ENCODE results near the gene FCRLB.
"Not testable (repeated sequence)": the region's sequence is repeated elsewhere in the genome, so short reads cannot be mapped to it uniquely, and the experiment has no call there.

Gene FCRLB

GRCh38 chr1:161749509-161750407 is 28.4 kb downstream of the FCRLB start, which contains the start of gene DUSP12:
DUSP12 (plus strand) TSS chr1:161749786; CDS start chr1:161749802, 16 bp downstream.
- peak within 1 kb of the TSS; percentile 74 for H3K27ac ChIP-seq (ENCODE audit: low read length)
- H3K9me3 ChIP-seq (ENCODE audit: control insufficient read depth in 1 of 2, low read length in 2 of 2), result no peaks in the 10 kb centered on the region
- peaks cover 0 to 19% of the 10 kb centered on the region in 2 donors for H3K4me1 ChIP-seq (ENCODE audit: control insufficient read depth in 1 of 2, insufficient read depth in 2 of 2, low read length in 2 of 2)
- H3K27me3 ChIP-seq (ENCODE audit: low read depth, low read length), result no peaks in the 10 kb centered on the region
- peak within 1 kb of the TSS; percentile 92 to 98 for H3K4me3 ChIP-seq (ENCODE audit: low read depth in 1 of 2, low read length in 2 of 2)
- H3K36me3 ChIP-seq (ENCODE audit: control insufficient read depth in 1 of 2, insufficient read depth in 2 of 2, low read length in 2 of 2), result peaks cover 13 to 23% of the 10 kb centered on the region in 2 donors

- Histone ChIP-seq H3K27me3 (ENCODE audit: low read depth, low read length) (no peaks in the 10 kb centered on the region), H3K27ac (ENCODE audit: low read length) (no peak overlapping the region), H3K9me3 (ENCODE audit: control insufficient read depth in 1 of 2, low read length in 2 of 2) (no peaks in the 10 kb centered on the region), H3K4me1 (ENCODE audit: control insufficient read depth in 1 of 2, insufficient read depth in 2 of 2, low read length in 2 of 2) (peaks cover 0 to 15% of the 10 kb centered on the region in 2 donors), H3K36me3 (ENCODE audit: control insufficient read depth in 1 of 2, insufficient read depth in 2 of 2, low read length in 2 of 2) (peaks cover 0 to 4% of the 10 kb centered on the region in 2 donors), H3K4me3 (ENCODE audit: low read depth in 1 of 2, low read length in 2 of 2) (no peak overlapping the region)
Measured at GRCh38 chr1:161763522-161764098, 42.3 kb downstream of the FCRLB start.

- Histone ChIP-seq H3K36me3 (ENCODE audit: control insufficient read depth in 1 of 2, insufficient read depth in 2 of 2, low read length in 2 of 2) (no peaks in the 10 kb centered on the region), H3K4me3 (ENCODE audit: low read depth in 1 of 2, low read length in 2 of 2) (peak within 1 kb of the TSS; percentile 90 to 93), H3K27ac (ENCODE audit: low read length) (peak within 1 kb of the TSS; percentile 98), H3K9me3 (ENCODE audit: control insufficient read depth in 1 of 2, low read length in 2 of 2) (no peaks in the 10 kb centered on the region), H3K27me3 (ENCODE audit: low read depth, low read length) (no peaks in the 10 kb centered on the region), H3K4me1 (ENCODE audit: control insufficient read depth in 1 of 2, insufficient read depth in 2 of 2, low read length in 2 of 2) (peaks cover 0 to 22% of the 10 kb centered on the region in 2 donors)
Measured at GRCh38 chr1:161766102-161766981, 45.0 kb downstream of the FCRLB start, which contains the start of gene ATF6. ATF6 (plus strand) TSS chr1:161766320; CDS start chr1:161766361, 41 bp downstream.

GRCh38 chr1:161768461-161768860 is 47.1 kb downstream of the FCRLB start:
- no peaks in the 10 kb centered on the region for H3K9me3 ChIP-seq (ENCODE audit: control insufficient read depth in 1 of 2, low read length in 2 of 2)
- no peaks in the 10 kb centered on the region for H3K27me3 ChIP-seq (ENCODE audit: low read depth, low read length)
- no peak overlapping the region for H3K27ac ChIP-seq (ENCODE audit: low read length)
- no peak overlapping the region for H3K4me3 ChIP-seq (ENCODE audit: low read depth in 1 of 2, low read length in 2 of 2)
- peaks cover 0 to 27% of the 10 kb centered on the region in 2 donors for H3K4me1 ChIP-seq (ENCODE audit: control insufficient read depth in 1 of 2, insufficient read depth in 2 of 2, low read length in 2 of 2)
- H3K36me3 ChIP-seq (ENCODE audit: control insufficient read depth in 1 of 2, insufficient read depth in 2 of 2, low read length in 2 of 2), result no peaks in the 10 kb centered on the region

DNA sequence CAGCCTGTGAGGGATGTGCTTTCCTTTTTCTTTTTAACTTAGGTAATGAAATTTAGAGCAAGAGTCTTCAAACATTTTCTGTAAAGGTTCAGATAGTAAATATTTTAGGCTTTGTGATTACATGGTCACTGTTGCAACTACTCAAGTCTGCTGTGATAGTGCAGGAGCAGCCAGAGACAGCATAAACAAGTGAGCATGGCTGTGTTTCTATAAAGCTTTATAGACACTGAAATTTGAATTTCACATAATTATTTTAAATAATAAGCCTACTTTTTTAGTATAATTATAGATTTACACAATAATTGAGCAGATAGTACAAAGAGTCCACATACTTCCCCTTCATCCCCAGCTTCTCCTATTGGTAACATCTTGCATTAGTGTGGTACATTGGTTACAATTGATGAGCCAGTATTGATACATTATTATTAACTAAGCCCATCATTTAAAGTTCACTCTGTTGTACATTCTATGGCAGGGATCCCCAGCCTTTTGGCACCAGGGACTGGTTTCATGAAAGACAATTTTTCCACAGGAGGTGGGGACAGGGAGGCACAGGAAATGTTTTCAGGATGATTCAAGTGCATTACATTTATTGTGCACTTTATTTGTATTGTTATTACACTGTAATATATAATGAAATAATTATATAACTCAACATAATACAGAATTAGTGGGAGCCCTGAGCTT is 47.8 kb downstream of the FCRLB start:
- Histone ChIP-seq H3K27me3 (ENCODE audit: low read depth, low read length) (no peaks in the 10 kb centered on the region), H3K36me3 (ENCODE audit: control insufficient read depth in 1 of 2, insufficient read depth in 2 of 2, low read length in 2 of 2) (no peaks in the 10 kb centered on the region), H3K27ac (ENCODE audit: low read length) (no peak overlapping the region), H3K4me3 (ENCODE audit: low read depth in 1 of 2, low read length in 2 of 2) (no peak overlapping the region), H3K9me3 (ENCODE audit: control insufficient read depth in 1 of 2, low read length in 2 of 2) (no peaks in the 10 kb centered on the region), H3K4me1 (ENCODE audit: control insufficient read depth in 1 of 2, insufficient read depth in 2 of 2, low read length in 2 of 2) (peaks cover 0 to 27% of the 10 kb centered on the region in 2 donors)

DNA sequence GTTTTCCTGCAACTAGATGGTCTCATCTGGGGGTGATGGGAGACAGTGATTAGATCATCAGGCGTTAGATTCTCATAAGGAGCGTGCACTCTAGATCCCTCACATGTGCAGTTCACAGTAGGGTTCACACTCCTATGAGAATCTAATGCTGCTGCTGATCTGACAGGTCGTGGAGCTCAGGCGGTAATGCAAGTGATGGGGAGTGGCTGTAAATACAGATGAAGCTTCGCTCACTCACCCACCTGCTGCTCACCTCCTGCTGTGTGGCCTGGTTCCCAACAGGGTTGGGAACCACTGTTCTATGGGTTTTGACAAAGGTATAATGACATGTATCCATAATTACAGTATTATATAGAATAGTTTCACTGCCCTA is 48.3 kb downstream of the FCRLB start:
- not testable (repeated sequence) for H3K27me3 ChIP-seq (ENCODE audit: low read depth, low read length); H3K4me3 ChIP-seq (ENCODE audit: low read depth in 1 of 2, low read length in 2 of 2); H3K9me3 ChIP-seq (ENCODE audit: control insufficient read depth in 1 of 2, low read length in 2 of 2); H3K36me3 ChIP-seq (ENCODE audit: control insufficient read depth in 1 of 2, insufficient read depth in 2 of 2, low read length in 2 of 2); H3K27ac ChIP-seq (ENCODE audit: low read length)
- H3K4me1 ChIP-seq (ENCODE audit: control insufficient read depth in 1 of 2, insufficient read depth in 2 of 2, low read length in 2 of 2), result peaks cover 0 to 27% of the 10 kb centered on the region in 2 donors

GRCh38 chr1:161770250-161770649 is 48.9 kb downstream of the FCRLB start:
- H3K36me3 ChIP-seq (ENCODE audit: control insufficient read depth in 1 of 2, insufficient read depth in 2 of 2, low read length in 2 of 2), result no peaks in the 10 kb centered on the region
- no peaks in the 10 kb centered on the region for H3K9me3 ChIP-seq (ENCODE audit: control insufficient read depth in 1 of 2, low read length in 2 of 2)
- no peak overlapping the region for H3K27ac ChIP-seq (ENCODE audit: low read length)
- no peak overlapping the region for H3K4me3 ChIP-seq (ENCODE audit: low read depth in 1 of 2, low read length in 2 of 2)
- no peaks in the 10 kb centered on the region for H3K27me3 ChIP-seq (ENCODE audit: low read depth, low read length)
- peaks cover 0 to 27% of the 10 kb centered on the region in 2 donors for H3K4me1 ChIP-seq (ENCODE audit: control insufficient read depth in 1 of 2, insufficient read depth in 2 of 2, low read length in 2 of 2)

DNA sequence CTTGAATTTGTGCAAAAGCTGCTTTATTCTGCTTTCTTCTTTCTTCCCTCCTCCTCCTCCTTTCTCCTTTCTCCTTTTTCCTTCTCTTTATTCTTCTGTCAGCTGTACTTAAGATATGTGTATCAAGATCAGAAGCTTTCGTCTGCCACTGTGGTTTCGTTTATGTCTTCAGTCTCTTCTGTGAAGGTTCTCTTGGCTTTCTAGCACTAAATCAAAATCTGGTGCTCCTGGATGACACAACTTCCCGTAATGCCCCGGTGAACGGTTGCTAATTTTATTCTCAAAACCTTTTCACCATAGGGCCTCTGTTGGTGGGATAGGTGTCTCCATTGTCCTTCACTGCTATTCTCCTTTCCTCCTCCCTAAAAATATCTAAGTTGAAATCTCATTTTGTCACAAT is 49.8 kb downstream of the FCRLB start:
- Histone ChIP-seq H3K27ac (ENCODE audit: low read length) (no peak overlapping the region), H3K36me3 (ENCODE audit: control insufficient read depth in 1 of 2, insufficient read depth in 2 of 2, low read length in 2 of 2) (no peaks in the 10 kb centered on the region), H3K4me1 (ENCODE audit: control insufficient read depth in 1 of 2, insufficient read depth in 2 of 2, low read length in 2 of 2) (peaks cover 0 to 27% of the 10 kb centered on the region in 2 donors), H3K4me3 (ENCODE audit: low read depth in 1 of 2, low read length in 2 of 2) (no peak overlapping the region), H3K9me3 (ENCODE audit: control insufficient read depth in 1 of 2, low read length in 2 of 2) (no peaks in the 10 kb centered on the region), H3K27me3 (ENCODE audit: low read depth, low read length) (no peaks in the 10 kb centered on the region)

DNA sequence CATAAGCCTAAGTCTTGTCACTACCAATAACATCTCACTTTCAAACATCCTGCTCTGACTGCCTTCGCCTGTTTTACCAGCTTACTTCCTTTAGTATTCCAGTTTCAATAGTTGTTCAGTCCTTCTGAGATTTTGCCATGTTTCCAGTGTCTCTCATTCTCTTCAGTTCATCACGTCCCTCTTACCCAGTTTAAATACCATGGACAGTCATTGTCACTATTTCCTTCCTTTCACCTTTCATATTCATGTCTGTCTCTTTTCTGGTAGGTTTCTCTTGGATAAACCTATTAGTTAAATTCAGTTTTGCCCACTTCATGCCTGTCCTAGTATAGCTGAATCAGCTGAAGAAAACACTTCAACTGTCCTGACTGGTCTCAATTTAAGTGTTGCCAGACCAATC is 50.6 kb downstream of the FCRLB start:
- no peaks in the 10 kb centered on the region for H3K27me3 ChIP-seq (ENCODE audit: low read depth, low read length)

GRCh38 chr1:161772397-161772796 is 51.1 kb downstream of the FCRLB start:
- Histone ChIP-seq H3K4me1 (ENCODE audit: control insufficient read depth in 1 of 2, insufficient read depth in 2 of 2, low read length in 2 of 2) (peaks cover 0 to 20% of the 10 kb centered on the region in 2 donors), H3K27me3 (ENCODE audit: low read depth, low read length) (no peaks in the 10 kb centered on the region), H3K27ac (ENCODE audit: low read length) (peak overlapping the region; percentile 39), H3K4me3 (ENCODE audit: low read depth in 1 of 2, low read length in 2 of 2) (no peak overlapping the region), H3K9me3 (ENCODE audit: control insufficient read depth in 1 of 2, low read length in 2 of 2) (no peaks in the 10 kb centered on the region), H3K36me3 (ENCODE audit: control insufficient read depth in 1 of 2, insufficient read depth in 2 of 2, low read length in 2 of 2) (no peaks in the 10 kb centered on the region)

More for the DNA sequence above, 50.6 kb downstream of the FCRLB start:
- peak overlapping the region; percentile 39 for H3K27ac ChIP-seq (ENCODE audit: low read length)
- no peak overlapping the region for H3K4me3 ChIP-seq (ENCODE audit: low read depth in 1 of 2, low read length in 2 of 2)
- H3K9me3 ChIP-seq (ENCODE audit: control insufficient read depth in 1 of 2, low read length in 2 of 2), result no peaks in the 10 kb centered on the region
- H3K4me1 ChIP-seq (ENCODE audit: control insufficient read depth in 1 of 2, insufficient read depth in 2 of 2, low read length in 2 of 2), result peaks cover 0 to 24% of the 10 kb centered on the region in 2 donors
- no peaks in the 10 kb centered on the region for H3K36me3 ChIP-seq (ENCODE audit: control insufficient read depth in 1 of 2, insufficient read depth in 2 of 2, low read length in 2 of 2)
